ENCODE measurements around the gene MS4A13. TPM values are rescaled to one million over a fixed set of nuclear protein-coding genes. Genes with fewer than 3 reads are reported as not detected.
"Not testable (repeated sequence)": the region's sequence is repeated elsewhere in the genome, so short reads cannot be mapped to it uniquely, and the experiment has no call there.

MS4A13 gene
- total and polyA plus RNA-seq, 4 donors: not detected

- whole genome bisulfite sequencing: 79% methylated on average over 15 of the region's 15 CpGs
- H3K9me3 ChIP-seq (ENCODE audit: control insufficient read depth in 4 of 4, low read length in 3 of 4): not testable (repeated sequence)
Measured at GRCh38 chr11:60509609-60510008, 5.6 kb upstream of the MS4A13 start.

GRCh38 chr11:60510209-60510608 lies 5.0 kb upstream of the MS4A13 start:
- not testable (repeated sequence) for H3K4me3 ChIP-seq (ENCODE audit: low read depth in 1 of 3, low read length in 3 of 3); H3K4me1 ChIP-seq (ENCODE audit: control insufficient read depth in 4 of 4, insufficient read depth in 4 of 4, low read length in 3 of 4); H3K27me3 ChIP-seq (ENCODE audit: control insufficient read depth in 4 of 4, insufficient read depth in 4 of 4, low read length in 3 of 4); DNase-seq (ENCODE audit: low spot score); H3K27ac ChIP-seq (ENCODE audit: low read depth in 1 of 2, low read length in 2 of 2); H3K9ac ChIP-seq (ENCODE audit: low read depth in 1 of 2, low read length in 2 of 2); H3K9me3 ChIP-seq (ENCODE audit: control insufficient read depth in 4 of 4, low read length in 3 of 4); H3K36me3 ChIP-seq (ENCODE audit: control insufficient read depth in 4 of 4, insufficient read depth in 3 of 4, low read depth in 1 of 4, low read length in 3 of 4)
- WGBS: 93% methylated on average over 28 of the region's 28 CpGs

More at GRCh38 chr11:60509609-60510008, 5.6 kb upstream of the MS4A13 start:
- H3K36me3 ChIP-seq (ENCODE audit: control insufficient read depth in 4 of 4, insufficient read depth in 3 of 4, low read depth in 1 of 4, low read length in 3 of 4); H3K27ac ChIP-seq (ENCODE audit: low read depth in 1 of 2, low read length in 2 of 2); H3K27me3 ChIP-seq (ENCODE audit: control insufficient read depth in 4 of 4, insufficient read depth in 4 of 4, low read length in 3 of 4); H3K4me1 ChIP-seq (ENCODE audit: control insufficient read depth in 4 of 4, insufficient read depth in 4 of 4, low read length in 3 of 4); DNase-seq (ENCODE audit: low spot score); H3K9ac ChIP-seq (ENCODE audit: low read depth in 1 of 2, low read length in 2 of 2); H3K4me3 ChIP-seq (ENCODE audit: low read depth in 1 of 3, low read length in 3 of 3): not testable (repeated sequence)

GRCh38 chr11:60511393-60511792 lies 3.8 kb upstream of the MS4A13 start:
- Histone ChIP-seq H3K4me3 (ENCODE audit: low read depth in 1 of 3, low read length in 3 of 3) (no peak overlapping the region), H3K36me3 (ENCODE audit: control insufficient read depth in 4 of 4, insufficient read depth in 3 of 4, low read depth in 1 of 4, low read length in 3 of 4) (no peaks in the 10 kb centered on the region), H3K27me3 (ENCODE audit: control insufficient read depth in 4 of 4, insufficient read depth in 4 of 4, low read length in 3 of 4) (no peaks in the 10 kb centered on the region), H3K9me3 (ENCODE audit: control insufficient read depth in 4 of 4, low read length in 3 of 4) (no peaks in the 10 kb centered on the region), H3K9ac (ENCODE audit: low read depth in 1 of 2, low read length in 2 of 2) (no peak overlapping the region), H3K27ac (ENCODE audit: low read depth in 1 of 2, low read length in 2 of 2) (no peak overlapping the region), H3K4me1 (ENCODE audit: control insufficient read depth in 4 of 4, insufficient read depth in 4 of 4, low read length in 3 of 4) (no peaks in the 10 kb centered on the region)
- 59% methylated on average over 6 of the region's 6 CpGs for WGBS
- TF ChIP-seq JUND (IDR thresholded peaks at IDR 0.05) (no peak), EGR1 (IDR thresholded peaks at IDR 0.05; ENCODE audit: low read depth in 2 of 2) (no peak), CTCF (IDR thresholded peaks at IDR 0.05; ENCODE audit: low read depth, low read length, missing input control) (no peak), NR2F2 (IDR thresholded peaks at IDR 0.05) (no peak), RAD21 (IDR thresholded peaks at IDR 0.05) (no peak), YY1 (IDR thresholded peaks at IDR 0.05) (no peak), ATF3 (IDR thresholded peaks at IDR 0.05) (no peak), HNF4G (IDR thresholded peaks at IDR 0.05) (no peak), SP1 (IDR thresholded peaks at IDR 0.05) (no peak), FOXA1 (IDR thresholded peaks at IDR 0.05) (no peak), FOXA2 (IDR thresholded peaks at IDR 0.05) (no peak), REST (IDR thresholded peaks at IDR 0.05) (no peak), TAF1 (conservative IDR thresholded peaks at IDR 0.05) (no peak), ZBTB33 (IDR thresholded peaks at IDR 0.05) (no peak), HNF4A (conservative IDR thresholded peaks at IDR 0.05) (no peak)
- DNase-seq (ENCODE audit: low spot score): no peak
